Panc1 (cell line): ENCODE results near the gene CPEB1. TPM values are rescaled to one million over a fixed set of nuclear protein-coding genes. Genes with fewer than 3 reads are reported as not detected.

Source experiments
- ATAC-seq: fragments of 200-7000 bp; cut with Tn5 transposase; 2 replicates; pipeline ENCODE4 v1.9.1; 2020; ENCODE audit warnings: mild to moderate bottlenecking, moderate library complexity
- BruUV-seq: library from RNA; stranded (reverse); fragments of 400-500 nt; replicated peaks from 2 replicates; lab custom pipeline; 2021; lab: Mats Ljungman, UMichigan
- CTCF ChIA-PET: fragments of 300-600 bp; sonication (Branson Sonifier 250); formaldehyde crosslinking; loops from one replicate; lab custom pipeline; 2022; ENCODE audit warnings: antibody characterized with exemption; lab: Charles Lee
- POLR2A ChIA-PET: fragments of 300-600 bp; sonication (Branson Sonifier 250); formaldehyde crosslinking; loops from one replicate; lab custom pipeline; 2022; ENCODE audit warnings: antibody characterized with exemption; lab: Charles Lee
- DNase-seq: peaks from one replicate; pipeline ENCODE4 v3.0.0-alpha.2; 2010; ENCODE audit warnings: low read depth, low spot score
- H3K27ac ChIP-seq: 2 replicates; pipeline ENCODE4 v1.5.1; 2011; ENCODE audit warnings: mild to moderate bottlenecking, low read length, inconsistent platforms
- H3K27me3 ChIP-seq: fragments of 200-500 bp; sonication (Bioruptor generic); 2 replicates; pipeline ENCODE4 v1.6.0; 2014; ENCODE audit warnings: low read length, inconsistent platforms; ENCODE audit not compliant: control insufficient read depth, insufficient read depth
- H3K36me3 ChIP-seq: fragments of 200-500 bp; sonication (Bioruptor generic); 2 replicates; pipeline ENCODE4 v1.5.1; 2014; ENCODE audit warnings: inconsistent platforms, mild to moderate bottlenecking, low read length, moderate library complexity; ENCODE audit not compliant: control insufficient read depth, insufficient read depth
- H3K4me1 ChIP-seq: 2 replicates; pipeline ENCODE4 v1.5.1; 2011; ENCODE audit warnings: inconsistent platforms, mild to moderate bottlenecking, low read length, moderate library complexity; ENCODE audit not compliant: control insufficient read depth, insufficient read depth
- H3K4me3 ChIP-seq, 2 experiments: 2 replicates each; pipeline ENCODE4 v1.5.1; 2011 to 2012; ENCODE audit warnings: low read depth in 2 of 2, low read length in 2 of 2, mild to moderate bottlenecking in 2 of 2, inconsistent platforms in 1 of 2, moderate library complexity in 1 of 2
- H3K9me3 ChIP-seq: fragments of 200-500 bp; sonication (Bioruptor generic); 2 replicates; pipeline ENCODE4 v1.5.1; 2014; ENCODE audit warnings: low read depth, mild to moderate bottlenecking, inconsistent platforms, low read length, moderate library complexity; ENCODE audit not compliant: control insufficient read depth, insufficient read depth
- POLR2AphosphoS5 ChIP-seq: IDR thresholded peaks from 2 replicates; pipeline ENCODE4 v1.6.1; 2012; ENCODE audit warnings: mild to moderate bottlenecking, low read depth, low read length, moderate library complexity
- SIN3A ChIP-seq: IDR thresholded peaks from 2 replicates; pipeline ENCODE4 v1.6.1; 2012; ENCODE audit warnings: low read depth, mild to moderate bottlenecking, low read length, moderate library complexity, borderline replicate concordance; ENCODE audit not compliant: insufficient read depth
- TCF7L2 ChIP-seq: IDR thresholded peaks from 2 replicates; pipeline ENCODE4 v1.6.1; 2011; ENCODE audit warnings: mild to moderate bottlenecking, low read depth, low read length, inconsistent platforms
- in situ Hi-C: cut with HindIII; loops from 2 replicates; pipeline ENCODE4 v1.10.0; 2016; ENCODE audit warnings: low sequenced_read_pairs, low pct_unique_long_range_greater_than_20kb
- intact Hi-C: fragments of 100-400 bp; cut with micrococcal nuclease; formaldehyde crosslinking; loops from one replicate; pipeline ENCODE4 v1.10.0; 2022; ENCODE audit not compliant: unreplicated experiment
- total RNA-seq: library from RNA; stranded (reverse); gene quantifications from one replicate; pipeline ENCODE4 v1.2.1, GENCODE V29; 2021; ENCODE audit not compliant: unreplicated experiment
- TF ChIP-seq, protein P1 (sequence below): fragments of 450-650 bp; IDR thresholded peaks from 2 replicates; pipeline ENCODE4 v1.5.1; 2017; ENCODE audit warnings: mild to moderate bottlenecking
- TF ChIP-seq, protein P2 (sequence below), 2 experiments: IDR thresholded peaks; 2 replicates each; pipeline ENCODE4 v1.6.1; 2011 to 2012; ENCODE audit warnings: low read depth in 2 of 2, control low read depth in 1 of 2, low read length in 1 of 2, mild to moderate bottlenecking in 1 of 2, moderate library complexity in 1 of 2; ENCODE audit not compliant: insufficient read depth in 1 of 2

Gene CPEB1
- total RNA-seq, 1 experiment from 2014 or later: 19.5 TPM

DNA sequence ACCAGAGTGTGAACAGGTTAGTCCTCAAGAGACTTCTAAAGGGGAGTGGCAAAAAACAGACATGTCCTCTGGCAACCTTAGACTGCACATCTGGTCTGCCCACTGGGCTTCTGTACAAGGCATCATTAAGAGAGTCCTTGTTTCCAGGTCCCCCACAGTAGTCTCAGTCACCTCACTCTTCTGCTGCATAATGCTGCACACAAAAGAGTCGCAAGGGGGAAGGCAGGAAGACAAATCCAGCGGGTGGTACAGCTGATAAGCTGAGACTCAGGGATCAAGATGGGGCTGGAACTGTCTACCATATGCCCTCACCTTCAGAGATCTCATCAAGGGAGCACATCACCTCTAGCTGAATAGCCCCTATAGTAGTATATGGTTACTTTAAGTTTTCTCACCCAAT lies 79.5 kb downstream of the CPEB1 start:
- intact Hi-C loops (no loop called here), in situ Hi-C loops (no loop called here)
- Histone ChIP-seq H3K4me3 (no peak overlapping the region), H3K4me1 (no peaks in the 10 kb centered on the region), H3K27ac (no peak overlapping the region), H3K27me3 (no peaks in the 10 kb centered on the region), H3K36me3 (no peaks in the 10 kb centered on the region), H3K9me3 (no peaks in the 10 kb centered on the region)
- no peak for ATAC-seq
- ChIA-PET POLR2A (no interaction called here), CTCF (no interaction called here)
- BruUV-seq: no TSS peak
- no peak for DNase-seq
- TF ChIP-seq TCF7L2: no peak
- no peak for TF ChIP-seq SIN3A
- TF ChIP-seq, protein P1, sequence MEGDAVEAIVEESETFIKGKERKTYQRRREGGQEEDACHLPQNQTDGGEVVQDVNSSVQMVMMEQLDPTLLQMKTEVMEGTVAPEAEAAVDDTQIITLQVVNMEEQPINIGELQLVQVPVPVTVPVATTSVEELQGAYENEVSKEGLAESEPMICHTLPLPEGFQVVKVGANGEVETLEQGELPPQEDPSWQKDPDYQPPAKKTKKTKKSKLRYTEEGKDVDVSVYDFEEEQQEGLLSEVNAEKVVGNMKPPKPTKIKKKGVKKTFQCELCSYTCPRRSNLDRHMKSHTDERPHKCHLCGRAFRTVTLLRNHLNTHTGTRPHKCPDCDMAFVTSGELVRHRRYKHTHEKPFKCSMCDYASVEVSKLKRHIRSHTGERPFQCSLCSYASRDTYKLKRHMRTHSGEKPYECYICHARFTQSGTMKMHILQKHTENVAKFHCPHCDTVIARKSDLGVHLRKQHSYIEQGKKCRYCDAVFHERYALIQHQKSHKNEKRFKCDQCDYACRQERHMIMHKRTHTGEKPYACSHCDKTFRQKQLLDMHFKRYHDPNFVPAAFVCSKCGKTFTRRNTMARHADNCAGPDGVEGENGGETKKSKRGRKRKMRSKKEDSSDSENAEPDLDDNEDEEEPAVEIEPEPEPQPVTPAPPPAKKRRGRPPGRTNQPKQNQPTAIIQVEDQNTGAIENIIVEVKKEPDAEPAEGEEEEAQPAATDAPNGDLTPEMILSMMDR: no peak
- TF ChIP-seq POLR2AphosphoS5: no peak
- TF ChIP-seq, protein P2, sequence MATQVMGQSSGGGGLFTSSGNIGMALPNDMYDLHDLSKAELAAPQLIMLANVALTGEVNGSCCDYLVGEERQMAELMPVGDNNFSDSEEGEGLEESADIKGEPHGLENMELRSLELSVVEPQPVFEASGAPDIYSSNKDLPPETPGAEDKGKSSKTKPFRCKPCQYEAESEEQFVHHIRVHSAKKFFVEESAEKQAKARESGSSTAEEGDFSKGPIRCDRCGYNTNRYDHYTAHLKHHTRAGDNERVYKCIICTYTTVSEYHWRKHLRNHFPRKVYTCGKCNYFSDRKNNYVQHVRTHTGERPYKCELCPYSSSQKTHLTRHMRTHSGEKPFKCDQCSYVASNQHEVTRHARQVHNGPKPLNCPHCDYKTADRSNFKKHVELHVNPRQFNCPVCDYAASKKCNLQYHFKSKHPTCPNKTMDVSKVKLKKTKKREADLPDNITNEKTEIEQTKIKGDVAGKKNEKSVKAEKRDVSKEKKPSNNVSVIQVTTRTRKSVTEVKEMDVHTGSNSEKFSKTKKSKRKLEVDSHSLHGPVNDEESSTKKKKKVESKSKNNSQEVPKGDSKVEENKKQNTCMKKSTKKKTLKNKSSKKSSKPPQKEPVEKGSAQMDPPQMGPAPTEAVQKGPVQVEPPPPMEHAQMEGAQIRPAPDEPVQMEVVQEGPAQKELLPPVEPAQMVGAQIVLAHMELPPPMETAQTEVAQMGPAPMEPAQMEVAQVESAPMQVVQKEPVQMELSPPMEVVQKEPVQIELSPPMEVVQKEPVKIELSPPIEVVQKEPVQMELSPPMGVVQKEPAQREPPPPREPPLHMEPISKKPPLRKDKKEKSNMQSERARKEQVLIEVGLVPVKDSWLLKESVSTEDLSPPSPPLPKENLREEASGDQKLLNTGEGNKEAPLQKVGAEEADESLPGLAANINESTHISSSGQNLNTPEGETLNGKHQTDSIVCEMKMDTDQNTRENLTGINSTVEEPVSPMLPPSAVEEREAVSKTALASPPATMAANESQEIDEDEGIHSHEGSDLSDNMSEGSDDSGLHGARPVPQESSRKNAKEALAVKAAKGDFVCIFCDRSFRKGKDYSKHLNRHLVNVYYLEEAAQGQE (IDR thresholded peaks at IDR 0.05; ENCODE audit: insufficient read depth in 1 of 2, low read depth in 2 of 2, low read length in 1 of 2): no peak

DNA sequence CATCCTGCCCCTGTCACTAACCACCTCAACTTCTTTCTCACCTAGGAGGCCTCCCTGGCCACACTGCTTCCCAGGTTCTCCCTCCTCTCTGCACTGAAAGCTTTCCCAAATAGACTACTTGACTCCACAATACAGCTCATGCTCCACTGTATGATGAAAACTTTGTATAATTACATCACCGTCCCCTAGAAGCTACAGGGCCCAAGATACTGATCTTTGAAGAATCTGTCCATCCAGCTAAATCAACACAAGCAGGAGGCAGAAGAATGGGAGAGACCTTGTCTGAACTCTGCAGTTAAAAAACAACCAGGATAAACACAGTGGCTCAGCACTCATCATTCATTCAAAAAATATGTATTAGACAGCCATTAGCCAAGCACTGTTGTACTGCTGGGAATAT lies 80.5 kb downstream of the CPEB1 start:
- TF ChIP-seq, protein P2 (IDR thresholded peaks at IDR 0.05; ENCODE audit: insufficient read depth in 1 of 2, low read depth in 2 of 2, low read length in 1 of 2): no peak
- TF ChIP-seq, protein P1: no peak
- TF ChIP-seq SIN3A (no peak), TCF7L2 (no peak), POLR2AphosphoS5 (no peak)
- no TSS peak for BruUV-seq
- no peak overlapping the region for H3K4me3 ChIP-seq
- in situ Hi-C loops: no loop called here
- no peak for DNase-seq
- intact Hi-C loops: no loop called here
- no peaks in the 10 kb centered on the region for H3K9me3 ChIP-seq
- H3K36me3 ChIP-seq: no peaks in the 10 kb centered on the region
- H3K4me1 ChIP-seq: no peaks in the 10 kb centered on the region
- ChIA-PET CTCF (no interaction called here), POLR2A (no interaction called here)
- H3K27me3 ChIP-seq: no peaks in the 10 kb centered on the region
- no peak overlapping the region for H3K27ac ChIP-seq
- no peak for ATAC-seq
